ENCODE measurements around the gene CNPY3.

DNA sequence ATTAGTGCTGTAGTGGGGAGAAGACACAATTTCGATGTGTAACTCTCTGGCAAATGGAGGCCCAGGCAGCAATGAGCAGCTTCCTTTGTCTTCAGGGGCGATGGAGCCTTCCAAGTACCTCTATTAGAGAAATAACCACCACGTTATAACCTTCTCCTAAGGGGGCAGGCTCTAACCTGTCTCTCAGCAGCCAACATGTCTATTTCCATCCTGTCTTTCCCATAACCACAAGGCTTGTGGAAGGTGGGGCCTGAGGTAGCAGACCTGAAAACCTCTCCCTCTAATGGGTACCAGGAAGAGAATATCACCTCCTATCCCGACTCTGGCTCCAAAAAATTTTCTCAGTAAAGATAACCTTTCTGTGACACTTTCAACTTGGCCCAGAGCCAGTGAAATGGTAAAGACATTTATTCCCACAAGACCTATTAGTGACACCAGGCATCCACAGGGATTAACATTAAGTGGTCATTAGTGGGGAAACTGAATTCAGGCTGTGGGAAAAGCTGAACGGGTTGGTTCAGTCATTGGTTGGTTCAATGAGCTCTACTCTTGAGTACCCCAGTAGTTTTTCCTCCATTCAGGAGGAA is 45.7 kb downstream of the CNPY3 start:
- TF ChIP-seq, protein P1, sequence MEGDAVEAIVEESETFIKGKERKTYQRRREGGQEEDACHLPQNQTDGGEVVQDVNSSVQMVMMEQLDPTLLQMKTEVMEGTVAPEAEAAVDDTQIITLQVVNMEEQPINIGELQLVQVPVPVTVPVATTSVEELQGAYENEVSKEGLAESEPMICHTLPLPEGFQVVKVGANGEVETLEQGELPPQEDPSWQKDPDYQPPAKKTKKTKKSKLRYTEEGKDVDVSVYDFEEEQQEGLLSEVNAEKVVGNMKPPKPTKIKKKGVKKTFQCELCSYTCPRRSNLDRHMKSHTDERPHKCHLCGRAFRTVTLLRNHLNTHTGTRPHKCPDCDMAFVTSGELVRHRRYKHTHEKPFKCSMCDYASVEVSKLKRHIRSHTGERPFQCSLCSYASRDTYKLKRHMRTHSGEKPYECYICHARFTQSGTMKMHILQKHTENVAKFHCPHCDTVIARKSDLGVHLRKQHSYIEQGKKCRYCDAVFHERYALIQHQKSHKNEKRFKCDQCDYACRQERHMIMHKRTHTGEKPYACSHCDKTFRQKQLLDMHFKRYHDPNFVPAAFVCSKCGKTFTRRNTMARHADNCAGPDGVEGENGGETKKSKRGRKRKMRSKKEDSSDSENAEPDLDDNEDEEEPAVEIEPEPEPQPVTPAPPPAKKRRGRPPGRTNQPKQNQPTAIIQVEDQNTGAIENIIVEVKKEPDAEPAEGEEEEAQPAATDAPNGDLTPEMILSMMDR (IDR thresholded peaks at IDR 0.05), result no peak
- TF ChIP-seq POLR2A (IDR thresholded peaks at IDR 0.05), result no peak

All from thyroid gland (tissue), 4 donors.